Neural crest cell (in vitro differentiated cells): ENCODE data around the gene OSCP1. TPM values are rescaled to one million over a fixed set of nuclear protein-coding genes. Genes with fewer than 3 reads are reported as not detected.
A peak's percentile ranks its signal among the peaks of the same experiment; 100 is the strongest.
"Not testable (repeated sequence)": the region's sequence is repeated elsewhere in the genome, so short reads cannot be mapped to it uniquely, and the experiment has no call there.

ENCODE experiments used
- DNase-seq: peaks from one replicate; pipeline ENCODE4 v3.0.0; 2021; ENCODE audit warnings: low read depth, mixed read lengths, low spot score
- H3K27ac Mint-ChIP-seq: one replicate; pipeline ENCODE4 v1.8.0; 2021; ENCODE audit warnings: mild to moderate bottlenecking, mixed read lengths; ENCODE audit not compliant: unreplicated experiment
- H3K27me3 Mint-ChIP-seq: 2 replicates; pipeline ENCODE4 v1.8.0; 2021; ENCODE audit warnings: low read depth, mild to moderate bottlenecking, mixed read lengths
- H3K36me3 Mint-ChIP-seq: 2 replicates; pipeline ENCODE4 v1.8.0; 2021; ENCODE audit warnings: low read depth, mild to moderate bottlenecking, mixed read lengths
- H3K4me1 Mint-ChIP-seq: 2 replicates; pipeline ENCODE4 v1.8.0; 2021; ENCODE audit warnings: mixed read lengths
- H3K4me3 Mint-ChIP-seq: one replicate; pipeline ENCODE4 v1.8.0; 2021; ENCODE audit warnings: mild to moderate bottlenecking, mixed read lengths
- H3K9me3 Mint-ChIP-seq: 2 replicates; pipeline ENCODE4 v1.8.0; 2021; ENCODE audit warnings: mixed read lengths
- CTCF ChIP-seq: fragments of 200-600 bp; sonication (generic); conservative IDR thresholded peaks from 2 replicates; pipeline ENCODE4 v1.5.0; 2021; ENCODE audit warnings: antibody characterized with exemption, mild to moderate bottlenecking
- total RNA-seq: library from RNA; stranded (reverse); gene quantifications from 2 replicates; pipeline ENCODE4 v1.2.1, GENCODE V29; 2021

The OSCP1 gene
- total RNA-seq, 1 donor from 2014 or later = 10.5 TPM

GRCh38 chr1:36481771-36482723 lies 31.8 kb upstream of the OSCP1 start:
- Mint-ChIP-seq H3K27ac (peak overlapping the region; percentile 91), H3K4me3 (no peak overlapping the region), H3K27me3 (peaks cover 5% of the 10 kb centered on the region), H3K36me3 (no peaks in the 10 kb centered on the region), H3K9me3 (no peaks in the 10 kb centered on the region), H3K4me1 (peaks cover 9% of the 10 kb centered on the region)
- no peak for TF ChIP-seq CTCF
- DNase-seq = no peak

- peak overlapping the region; percentile 35 for H3K27ac Mint-ChIP-seq
- H3K27me3 Mint-ChIP-seq = peaks cover 5% of the 10 kb centered on the region
- H3K9me3 Mint-ChIP-seq = no peaks in the 10 kb centered on the region
- no peak for DNase-seq
- peaks cover 7% of the 10 kb centered on the region for H3K4me1 Mint-ChIP-seq
- no peaks in the 10 kb centered on the region for H3K36me3 Mint-ChIP-seq
- TF ChIP-seq CTCF = no peak
- no peak overlapping the region for H3K4me3 Mint-ChIP-seq
Measured at GRCh38 chr1:36481091-36481490, 30.8 kb upstream of the OSCP1 start.

- Mint-ChIP-seq H3K36me3 (no peaks in the 10 kb centered on the region), H3K4me1 (peaks cover 3% of the 10 kb centered on the region), H3K4me3 (no peak overlapping the region), H3K27ac (no peak overlapping the region), H3K9me3 (no peaks in the 10 kb centered on the region), H3K27me3 (peaks cover 2% of the 10 kb centered on the region)
- no peak for DNase-seq
- TF ChIP-seq CTCF = no peak
Measured at GRCh38 chr1:36480161-36480560, 29.9 kb upstream of the OSCP1 start.

- Mint-ChIP-seq H3K9me3 (no peaks in the 10 kb centered on the region), H3K36me3 (no peaks in the 10 kb centered on the region), H3K4me3 (no peak overlapping the region), H3K27me3 (peaks cover 2% of the 10 kb centered on the region), H3K4me1 (peaks cover 3% of the 10 kb centered on the region), H3K27ac (no peak overlapping the region)
- DNase-seq = no peak
- no peak for TF ChIP-seq CTCF
Measured at GRCh38 chr1:36479505-36480051, 29.3 kb upstream of the OSCP1 start.

GRCh38 chr1:36477615-36478014 lies 27.4 kb upstream of the OSCP1 start:
- H3K4me3 Mint-ChIP-seq, DNase-seq, H3K4me1 Mint-ChIP-seq, H3K27me3 Mint-ChIP-seq, H3K36me3 Mint-ChIP-seq, H3K9me3 Mint-ChIP-seq: not testable (repeated sequence)
- peak overlapping the region; percentile 35 for H3K27ac Mint-ChIP-seq

- Mint-ChIP-seq H3K27ac (no peak overlapping the region), H3K4me3 (no peak overlapping the region), H3K9me3 (no peaks in the 10 kb centered on the region), H3K27me3 (peaks cover 2% of the 10 kb centered on the region), H3K36me3 (no peaks in the 10 kb centered on the region), H3K4me1 (peaks cover 5% of the 10 kb centered on the region)
- no peak for DNase-seq
- TF ChIP-seq CTCF = no peak
Measured at GRCh38 chr1:36476945-36477344, 26.7 kb upstream of the OSCP1 start.
